Upper lobe of left lung (tissue), 6 donors: ENCODE data around the gene TYMP. TPM values are rescaled to one million over a fixed set of nuclear protein-coding genes. Genes with fewer than 3 reads are reported as not detected.

ENCODE experiments used
- ATAC-seq, 2 donors: fragments of 200-7000 bp; cut with Tn5 transposase; one replicate each; pipeline ENCODE4 v1.9.1; 2022; ENCODE audit warnings: mild to moderate bottlenecking in 2 of 2, moderate library complexity in 2 of 2; ENCODE audit not compliant: low FRiP score in 2 of 2
- DNase-seq, 2 donors: peaks; one replicate each; pipeline ENCODE4 v3.0.0-alpha.2; 2019 to 2020
- H3K27ac ChIP-seq, 4 donors: fragments of 200-600 bp; sonication (generic); one replicate each; pipeline ENCODE4 v1.5.1; 2016 to 2019
- H3K27me3 ChIP-seq, 4 donors: fragments of 200-600 bp; sonication (generic); one replicate each; pipeline ENCODE4 v1.5.1; 2017 to 2019
- H3K36me3 ChIP-seq, 4 donors: fragments of 200-600 bp; sonication (generic); one replicate each; pipeline ENCODE4 v1.5.1; 2016 to 2019
- H3K4me1 ChIP-seq, 4 donors: fragments of 200-600 bp; sonication (generic); one replicate each; pipeline ENCODE4 v1.5.1; 2018 to 2019
- H3K4me3 ChIP-seq, 4 donors: fragments of 200-600 bp; sonication (generic); one replicate each; pipeline ENCODE4 v1.5.1; 2017 to 2019; ENCODE audit warnings: mild to moderate bottlenecking in 2 of 4, moderate library complexity in 1 of 4
- H3K9me3 ChIP-seq, 4 donors: fragments of 200-600 bp; sonication (generic); one replicate each; pipeline ENCODE4 v1.5.1; 2018 to 2019
- EP300 ChIP-seq, 4 donors: sonication (generic); formaldehyde crosslinking; IDR thresholded peaks; one replicate each; pipeline ENCODE4 v1.5.1; 2017; ENCODE audit warnings: antibody characterized with exemption in 4 of 4, control low read depth in 2 of 4
- POLR2A ChIP-seq, 4 donors: fragments of 450-650 bp; IDR thresholded peaks; one replicate each; pipeline ENCODE4 v1.5.1; 2016 to 2017; ENCODE audit warnings: antibody characterized with exemption in 4 of 4, mild to moderate bottlenecking in 2 of 4
- POLR2AphosphoS5 ChIP-seq, 2 donors: sonication (generic); formaldehyde crosslinking; IDR thresholded peaks; one replicate each; pipeline ENCODE4 v1.5.1; 2017; ENCODE audit warnings: antibody characterized with exemption in 2 of 2
- WGBS, 2 donors: methylation state at CpG; one replicate each; pipeline ENCODE4 v1.1.5; 2017 to 2018; 5-methylcytosine and 5-hydroxymethylcytosine counted together
- total RNA-seq, 6 donors: library from RNA; depleted of rRNA in 4 of 6; stranded (reverse); fragments of >200 nt in 4 of 6; gene quantifications; one replicate each; pipeline versions ENCODE4 v1.1.0 to v1.2.1, GENCODE V29; 2016 to 2021
- TF ChIP-seq, protein P1 (sequence below), 6 experiments: fragments of 450-650 bp in 4 of 6; fragments of 200-600 bp in 2 of 6; sonication (generic) in 2 of 6; IDR thresholded peaks; one replicate each; pipeline ENCODE4 v1.5.1; 2016 to 2019; ENCODE audit warnings: antibody characterized with exemption in 6 of 6
- donor health status: DM: no; HTN: no; CAD: no; lungs with moderate emphysema.
- donor health status: DM: no; HTN: yes; CAD: no; lungs with severe emphysema.

TYMP gene
- total RNA-seq, 6 donors from 2014 or later = 162 to 346 (median 248) TPM

- TF ChIP-seq, protein P1, sequence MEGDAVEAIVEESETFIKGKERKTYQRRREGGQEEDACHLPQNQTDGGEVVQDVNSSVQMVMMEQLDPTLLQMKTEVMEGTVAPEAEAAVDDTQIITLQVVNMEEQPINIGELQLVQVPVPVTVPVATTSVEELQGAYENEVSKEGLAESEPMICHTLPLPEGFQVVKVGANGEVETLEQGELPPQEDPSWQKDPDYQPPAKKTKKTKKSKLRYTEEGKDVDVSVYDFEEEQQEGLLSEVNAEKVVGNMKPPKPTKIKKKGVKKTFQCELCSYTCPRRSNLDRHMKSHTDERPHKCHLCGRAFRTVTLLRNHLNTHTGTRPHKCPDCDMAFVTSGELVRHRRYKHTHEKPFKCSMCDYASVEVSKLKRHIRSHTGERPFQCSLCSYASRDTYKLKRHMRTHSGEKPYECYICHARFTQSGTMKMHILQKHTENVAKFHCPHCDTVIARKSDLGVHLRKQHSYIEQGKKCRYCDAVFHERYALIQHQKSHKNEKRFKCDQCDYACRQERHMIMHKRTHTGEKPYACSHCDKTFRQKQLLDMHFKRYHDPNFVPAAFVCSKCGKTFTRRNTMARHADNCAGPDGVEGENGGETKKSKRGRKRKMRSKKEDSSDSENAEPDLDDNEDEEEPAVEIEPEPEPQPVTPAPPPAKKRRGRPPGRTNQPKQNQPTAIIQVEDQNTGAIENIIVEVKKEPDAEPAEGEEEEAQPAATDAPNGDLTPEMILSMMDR (IDR thresholded peaks at IDR 0.05) = no peak
- TF ChIP-seq POLR2AphosphoS5 (IDR thresholded peaks at IDR 0.05) = no peak
- no peak for TF ChIP-seq EP300 (IDR thresholded peaks at IDR 0.05)
- TF ChIP-seq POLR2A (IDR thresholded peaks at IDR 0.05) = no peak
- peak overlapping the region; percentile 22 to 59 (median 40) for H3K27ac ChIP-seq
- H3K9me3 ChIP-seq = no peaks in the 10 kb centered on the region
Observed at GRCh38 chr22:50548921-50549790, 19.3 kb upstream of the TYMP start.

DNA sequence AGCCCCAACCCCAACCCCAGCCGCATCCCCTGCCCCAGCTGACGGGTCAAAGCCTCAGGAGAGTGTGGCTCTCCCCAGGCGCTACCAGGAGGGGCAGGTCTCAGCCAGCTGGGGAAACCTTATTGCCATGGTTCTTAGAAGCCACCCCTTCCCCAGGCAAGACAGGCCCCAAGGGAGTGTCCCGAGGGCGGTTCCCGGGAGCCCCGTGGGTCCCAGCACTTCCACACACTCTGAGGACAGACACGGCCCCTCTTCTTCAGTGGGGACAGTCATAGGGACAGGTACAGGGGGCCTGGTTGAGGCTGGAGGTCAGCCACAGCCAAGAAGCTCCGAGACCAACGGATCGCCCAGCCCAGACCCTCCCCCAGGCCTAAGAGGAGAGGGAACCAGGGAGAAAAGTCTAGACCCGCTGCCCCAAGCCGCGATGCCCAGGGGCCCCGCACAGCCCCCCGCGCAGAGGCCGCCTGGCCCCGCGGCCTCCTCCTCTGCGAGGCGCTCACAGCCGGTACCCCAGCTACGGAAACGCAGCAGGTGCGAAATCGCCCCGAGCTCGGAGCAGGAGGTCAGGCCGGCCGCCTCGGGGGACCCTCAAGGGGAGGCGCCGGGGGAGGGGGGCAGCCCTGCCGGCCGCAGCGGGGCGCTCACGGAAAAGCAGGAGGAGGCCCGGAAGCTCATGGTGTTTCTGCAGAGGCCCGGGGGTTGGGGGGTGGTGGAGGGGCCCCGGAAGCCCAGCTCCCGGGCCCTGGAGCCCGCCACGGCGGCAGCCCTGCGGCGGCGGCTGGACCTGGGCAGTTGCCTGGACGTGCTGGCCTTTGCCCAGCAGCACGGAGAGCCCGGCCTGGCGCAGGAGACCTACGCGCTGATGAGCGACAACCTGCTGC lies 18.5 kb upstream of the TYMP start:
- Histone ChIP-seq H3K4me1 (peaks cover 22 to 50% (median 35%) of the 10 kb centered on the region in 4 donors), H3K9me3 (no peaks in the 10 kb centered on the region), H3K4me3 (peak overlapping the region in 3 of 4 donors; percentile 27 to 45 (median 41)), H3K27me3 (peaks cover 0 to 29% (median 9%) of the 10 kb centered on the region in 4 donors), H3K36me3 (no peaks in the 10 kb centered on the region), H3K27ac (peak overlapping the region; percentile 22 to 59 (median 40))
- WGBS, 2 donors = 0% methylated on average over 4 of the region's 56 CpGs; no CpG with 5 or more reads in 1 of the 2 donors
- DNase-seq (peak in 1 of 2 donors; percentile 89), ATAC-seq (no peak)
- TF ChIP-seq POLR2A (IDR thresholded peaks at IDR 0.05) (no peak), POLR2AphosphoS5 (IDR thresholded peaks at IDR 0.05) (no peak), EP300 (IDR thresholded peaks at IDR 0.05) (no peak)
- TF ChIP-seq, protein P1 (IDR thresholded peaks at IDR 0.05) = peak in 2 of 6 experiments; percentile 6 to 12

More at GRCh38 chr22:50548921-50549790, 19.3 kb upstream of the TYMP start:
- Histone ChIP-seq H3K4me3 (peak overlapping the region in 3 of 4 donors; percentile 27 to 45 (median 41)), H3K4me1 (peaks cover 15 to 41% (median 29%) of the 10 kb centered on the region in 4 donors), H3K36me3 (no peaks in the 10 kb centered on the region), H3K27me3 (peaks cover 0 to 29% (median 9%) of the 10 kb centered on the region in 4 donors)
- DNase-seq = peak in 1 of 2 donors; percentile 81
- no peak for ATAC-seq
- 70 to 78% methylated on average over 2 to 45 of the region's 68 CpGs for WGBS, 2 donors

GRCh38 chr22:50547263-50547985 lies 17.6 kb upstream of the TYMP start:
- DNase-seq = peak in 1 of 2 donors; percentile 82
- H3K4me3 ChIP-seq = no peak overlapping the region
- H3K4me1 ChIP-seq = peaks cover 22 to 53% (median 35%) of the 10 kb centered on the region in 4 donors
- WGBS, 2 donors = 32 to 41% methylated on average over 13 to 28 of the region's 35 CpGs
- no peak for ATAC-seq
- TF ChIP-seq EP300 (IDR thresholded peaks at IDR 0.05) (no peak), POLR2A (IDR thresholded peaks at IDR 0.05) (no peak), POLR2AphosphoS5 (IDR thresholded peaks at IDR 0.05) (no peak)
- TF ChIP-seq, protein P1 (IDR thresholded peaks at IDR 0.05) = no peak
- no peak overlapping the region for H3K27ac ChIP-seq
- H3K9me3 ChIP-seq = no peaks in the 10 kb centered on the region
- no peaks in the 10 kb centered on the region for H3K36me3 ChIP-seq
- H3K27me3 ChIP-seq = peaks cover 0 to 29% (median 9%) of the 10 kb centered on the region in 4 donors
